NB4 (cell line): Measurements from ENCODE around the gene EVA1A.

ENCODE experiments used
- DNase-seq: peaks from one replicate; pipeline ENCODE4 v3.0.0; 2010; ENCODE audit warnings: low read depth
- H3K4me3 ChIP-seq: one replicate; pipeline ENCODE4 v1.5.1; 2011; ENCODE audit warnings: mild to moderate bottlenecking, low read depth, low read length, moderate library complexity
- MYC ChIP-seq: IDR thresholded peaks from 2 replicates; pipeline ENCODE4 v1.6.1; 2011; ENCODE audit warnings: low read depth, low read length
- POLR2A ChIP-seq: IDR thresholded peaks from 2 replicates; pipeline ENCODE4 v1.6.1; 2011; ENCODE audit warnings: mild to moderate bottlenecking; ENCODE audit not compliant: insufficient read length; ENCODE audit errors: extremely low read depth
- TF ChIP-seq, protein P1 (sequence below): IDR thresholded peaks from 2 replicates; pipeline ENCODE4 v1.6.1; 2011; ENCODE audit warnings: low read depth, low read length
- TF ChIP-seq, protein P2 (sequence below): IDR thresholded peaks from one replicate; pipeline ENCODE4 v1.5.1; 2012; ENCODE audit warnings: low read depth, low read length

EVA1A gene, protein sequence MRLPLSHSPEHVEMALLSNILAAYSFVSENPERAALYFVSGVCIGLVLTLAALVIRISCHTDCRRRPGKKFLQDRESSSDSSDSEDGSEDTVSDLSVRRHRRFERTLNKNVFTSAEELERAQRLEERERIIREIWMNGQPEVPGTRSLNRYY

DNA sequence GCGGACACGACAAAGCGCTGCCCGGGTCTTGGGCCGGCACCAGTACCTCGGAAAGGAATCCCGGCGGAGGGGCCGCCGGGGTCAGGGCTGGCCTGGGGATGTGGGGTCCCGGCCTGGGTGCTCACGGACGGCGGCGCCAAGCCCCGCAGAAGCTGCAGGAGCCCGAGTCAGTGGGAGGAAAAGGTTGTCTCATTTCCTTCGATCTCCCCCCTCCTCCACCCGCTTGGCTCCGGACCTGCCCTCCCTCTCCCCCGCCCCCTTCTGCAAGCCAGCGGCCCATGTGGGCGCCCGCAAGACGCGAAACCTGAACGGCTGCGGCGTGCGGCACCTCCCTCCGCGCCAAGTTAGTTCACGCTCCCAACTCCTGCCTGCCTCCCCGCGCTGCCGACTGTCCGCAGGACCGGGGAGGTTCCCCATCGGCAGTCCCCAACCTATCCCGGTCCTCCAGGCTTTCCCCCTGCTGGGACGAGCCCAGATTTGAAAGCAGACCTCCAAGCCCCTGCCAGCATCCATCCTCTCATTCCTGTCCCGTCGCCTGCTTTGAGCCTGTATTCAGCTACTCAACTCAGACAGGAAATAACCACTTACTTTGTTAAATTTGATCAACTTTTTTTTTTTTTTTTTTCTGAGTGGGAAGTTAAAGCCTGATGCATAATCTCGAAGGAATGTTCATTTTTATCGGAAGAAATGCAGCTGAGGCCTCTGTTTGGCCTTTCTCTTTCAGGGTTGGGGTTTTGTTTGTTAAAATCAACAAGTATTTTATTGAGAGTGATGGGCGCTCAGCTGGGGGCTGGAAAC, at the start of gene EVA1A:
EVA1A (minus strand) TSS at position 172 of the 798 bp plus-strand sequence. CDS start 42,799 bp downstream, outside the sequence.
- no peak within 1 kb of the TSS for H3K4me3 ChIP-seq
- no peak for DNase-seq
- TF ChIP-seq, protein P1, sequence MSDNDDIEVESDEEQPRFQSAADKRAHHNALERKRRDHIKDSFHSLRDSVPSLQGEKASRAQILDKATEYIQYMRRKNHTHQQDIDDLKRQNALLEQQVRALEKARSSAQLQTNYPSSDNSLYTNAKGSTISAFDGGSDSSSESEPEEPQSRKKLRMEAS, result no peak
- TF ChIP-seq MYC (no peak), POLR2A (no peak)
- TF ChIP-seq, protein P2, sequence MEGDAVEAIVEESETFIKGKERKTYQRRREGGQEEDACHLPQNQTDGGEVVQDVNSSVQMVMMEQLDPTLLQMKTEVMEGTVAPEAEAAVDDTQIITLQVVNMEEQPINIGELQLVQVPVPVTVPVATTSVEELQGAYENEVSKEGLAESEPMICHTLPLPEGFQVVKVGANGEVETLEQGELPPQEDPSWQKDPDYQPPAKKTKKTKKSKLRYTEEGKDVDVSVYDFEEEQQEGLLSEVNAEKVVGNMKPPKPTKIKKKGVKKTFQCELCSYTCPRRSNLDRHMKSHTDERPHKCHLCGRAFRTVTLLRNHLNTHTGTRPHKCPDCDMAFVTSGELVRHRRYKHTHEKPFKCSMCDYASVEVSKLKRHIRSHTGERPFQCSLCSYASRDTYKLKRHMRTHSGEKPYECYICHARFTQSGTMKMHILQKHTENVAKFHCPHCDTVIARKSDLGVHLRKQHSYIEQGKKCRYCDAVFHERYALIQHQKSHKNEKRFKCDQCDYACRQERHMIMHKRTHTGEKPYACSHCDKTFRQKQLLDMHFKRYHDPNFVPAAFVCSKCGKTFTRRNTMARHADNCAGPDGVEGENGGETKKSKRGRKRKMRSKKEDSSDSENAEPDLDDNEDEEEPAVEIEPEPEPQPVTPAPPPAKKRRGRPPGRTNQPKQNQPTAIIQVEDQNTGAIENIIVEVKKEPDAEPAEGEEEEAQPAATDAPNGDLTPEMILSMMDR, result no peak

DNA sequence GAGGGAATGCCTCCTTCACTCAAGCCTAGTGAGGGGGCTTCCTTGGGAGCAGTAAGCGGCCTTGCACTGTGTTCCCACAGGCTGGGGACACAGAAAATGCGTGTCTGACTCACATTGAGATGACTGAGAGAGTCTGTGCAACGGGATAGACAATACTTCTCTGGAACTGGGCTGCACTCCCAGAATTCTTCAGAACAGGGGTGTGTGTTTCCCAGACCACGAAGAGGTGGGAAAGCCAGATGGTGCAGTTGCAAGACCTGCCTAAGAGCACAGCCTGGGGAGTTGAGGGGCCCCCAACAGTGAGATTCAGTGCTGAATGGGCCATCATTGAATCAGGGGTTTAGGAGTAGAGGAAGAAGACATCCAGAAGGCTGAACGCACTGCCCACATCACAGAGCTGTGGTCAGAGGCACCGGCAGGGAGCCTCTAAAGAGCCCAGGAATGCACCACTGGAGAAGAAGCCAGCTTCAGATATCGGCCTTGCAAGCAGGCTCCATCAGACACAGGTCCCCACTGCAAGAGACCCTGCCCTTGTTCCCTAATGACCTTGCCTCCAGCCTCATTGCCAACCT, 49.3 kb upstream of the EVA1A start:
- no peak overlapping the region for H3K4me3 ChIP-seq
- TF ChIP-seq, protein P1, result no peak
- TF ChIP-seq, protein P2, result no peak
- TF ChIP-seq POLR2A, result no peak
- TF ChIP-seq MYC, result no peak
- DNase-seq, result no peak

DNA sequence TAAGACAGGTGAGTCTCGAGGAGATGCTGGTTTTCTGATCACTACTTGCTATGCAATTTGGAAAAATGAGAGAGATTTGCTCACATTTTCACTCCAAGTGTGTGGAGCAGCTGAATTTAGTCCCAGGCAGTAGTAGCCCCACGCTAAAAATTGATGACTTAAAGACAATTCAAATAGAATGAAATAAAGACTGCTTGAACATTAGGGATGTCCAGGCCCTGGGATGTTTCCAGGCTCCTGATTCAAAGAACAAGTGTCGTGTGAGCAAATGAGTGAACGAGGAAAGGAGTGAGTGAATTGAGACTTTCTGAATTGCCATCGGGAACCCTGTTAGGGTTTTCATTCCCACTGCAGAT, 48.6 kb upstream of the EVA1A start:
- TF ChIP-seq POLR2A (no peak), MYC (no peak)
- TF ChIP-seq, protein P1, result no peak
- TF ChIP-seq, protein P2, result no peak
- H3K4me3 ChIP-seq, result no peak overlapping the region
- DNase-seq, result no peak

DNA sequence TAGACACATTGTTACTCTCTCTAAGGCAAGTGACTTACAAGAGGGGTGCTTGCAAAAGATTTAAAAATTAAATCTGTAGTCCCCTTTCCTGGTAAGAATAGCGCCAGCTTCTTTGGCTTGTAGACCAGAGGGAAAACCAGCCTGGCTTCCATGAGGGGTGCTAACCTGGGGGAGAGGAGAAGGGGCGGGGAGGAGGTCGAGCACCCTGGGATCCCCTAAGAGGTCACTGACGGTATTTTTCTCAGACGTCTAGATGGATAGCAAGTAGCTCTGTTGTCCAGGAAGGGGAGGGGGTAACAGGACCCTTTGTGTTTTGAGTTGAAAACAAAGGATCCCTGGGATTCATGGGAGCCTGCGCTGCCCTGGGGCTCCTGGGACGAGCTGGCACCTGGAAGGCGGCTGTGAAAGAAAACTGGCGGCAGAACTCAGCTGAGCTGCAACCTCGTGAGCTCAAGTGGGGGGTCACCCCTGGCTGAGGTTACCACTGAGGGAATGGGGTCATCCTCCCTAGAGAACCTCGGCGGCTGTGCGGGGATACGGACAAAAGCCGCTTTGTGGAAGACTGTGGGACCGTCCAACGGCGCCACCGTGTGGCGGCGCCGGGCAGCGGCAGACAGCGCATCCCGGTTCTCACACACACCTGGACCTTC, 48.1 kb upstream of the EVA1A start:
- no peak overlapping the region for H3K4me3 ChIP-seq
- no peak for TF ChIP-seq MYC
- TF ChIP-seq, protein P1, result no peak
- TF ChIP-seq, protein P2, result peak; percentile 98
- DNase-seq, result peak; percentile 50

DNA sequence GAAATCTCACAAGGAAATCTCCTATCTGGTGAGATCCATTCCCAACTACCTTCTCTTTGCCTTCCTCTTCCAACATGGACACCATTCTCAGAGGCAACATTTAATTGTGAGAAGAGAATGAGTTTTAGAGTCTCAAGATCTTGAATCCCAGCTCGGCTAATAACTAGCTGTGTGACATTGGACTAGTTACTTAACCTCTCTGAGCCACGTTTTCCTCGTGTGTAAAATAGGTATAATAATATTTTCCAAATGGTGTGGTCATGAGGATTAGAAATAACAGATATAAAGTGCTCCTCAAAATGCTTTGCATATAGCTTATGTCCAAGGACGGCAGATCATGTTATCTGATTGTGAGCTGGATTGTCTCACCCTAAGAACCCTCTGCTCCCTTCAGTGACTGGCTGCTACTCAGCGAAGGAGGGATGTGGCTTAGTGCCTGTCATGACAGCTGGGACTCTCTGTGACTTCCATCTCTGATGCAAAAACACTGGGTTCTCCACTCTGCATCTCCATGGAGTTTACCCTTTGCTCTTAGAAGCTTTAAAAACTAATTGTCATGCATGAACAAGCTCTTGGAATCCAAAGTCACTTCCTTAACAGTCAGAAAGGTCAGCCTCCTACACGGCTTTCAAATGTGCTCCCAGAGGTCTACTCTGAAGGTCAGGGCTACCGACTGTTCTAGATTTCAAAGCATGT, 47.4 kb upstream of the EVA1A start:
- no peak for DNase-seq
- no peak overlapping the region for H3K4me3 ChIP-seq
- TF ChIP-seq POLR2A (no peak), MYC (no peak)
- TF ChIP-seq, protein P1, result no peak
- TF ChIP-seq, protein P2, result no peak
